Thyroid gland (tissue), 4 donors: ENCODE measurements around the gene ZNF76.

Source experiments
- CTCF ChIP-seq, 6 experiments: fragments of 200-600 bp in 3 of 6; fragments of 450-650 bp in 3 of 6; sonication (generic) in 3 of 6; IDR thresholded peaks; one replicate each; pipeline ENCODE4 v1.5.1; 2016 to 2019; ENCODE audit warnings: antibody characterized with exemption in 6 of 6, mild to moderate bottlenecking in 2 of 6, inconsistent platforms in 1 of 6, moderate library complexity in 1 of 6
- POLR2A ChIP-seq, 2 donors: fragments of 450-650 bp; IDR thresholded peaks; one replicate each; pipeline ENCODE4 v1.6.1; 2017; ENCODE audit warnings: antibody characterized with exemption in 2 of 2, mild to moderate bottlenecking in 2 of 2, moderate library complexity in 1 of 2

GRCh38 chr6:35267897-35268296 is 8.4 kb downstream of the ZNF76 start:
- no peak for TF ChIP-seq CTCF (IDR thresholded peaks at IDR 0.05)
- no peak for TF ChIP-seq POLR2A (IDR thresholded peaks at IDR 0.05)
